ENCODE measurements around the gene POLD3.

POLD3 gene

GRCh38 chr11:74671520-74672196, 79.3 kb downstream of the POLD3 start:
- no peak overlapping the region for H3K4me2 ChIP-seq
- H3K9me3 ChIP-seq: no peaks in the 10 kb centered on the region
- H3K27ac ChIP-seq: no peak overlapping the region
- no peaks in the 10 kb centered on the region for H3K36me3 ChIP-seq
- no peaks in the 10 kb centered on the region for H3K4me1 ChIP-seq
- H3K9ac ChIP-seq: no peak overlapping the region
- no peak overlapping the region for H3K4me3 ChIP-seq
- no peaks in the 10 kb centered on the region for H3K27me3 ChIP-seq
- H4K20me1 ChIP-seq: no peaks in the 10 kb centered on the region
- no peak for TF ChIP-seq Cebpa-rat (IDR thresholded peaks at IDR 0.05)

GRCh38 chr11:74672332-74672955, 80.1 kb downstream of the POLD3 start:
- Histone ChIP-seq H3K9me3 (no peaks in the 10 kb centered on the region), H3K36me3 (no peaks in the 10 kb centered on the region), H3K27ac (no peak overlapping the region), H3K9ac (no peak overlapping the region), H3K4me3 (no peak overlapping the region), H3K4me1 (no peaks in the 10 kb centered on the region), H3K27me3 (no peaks in the 10 kb centered on the region), H4K20me1 (no peaks in the 10 kb centered on the region), H3K4me2 (no peak overlapping the region)
- TF ChIP-seq Cebpa-rat (IDR thresholded peaks at IDR 0.05): no peak

GRCh38 chr11:74672956-74673692, 80.7 kb downstream of the POLD3 start:
- no peak overlapping the region for H3K9ac ChIP-seq
- no peaks in the 10 kb centered on the region for H3K9me3 ChIP-seq
- H3K27ac ChIP-seq: no peak overlapping the region
- no peak overlapping the region for H3K4me3 ChIP-seq
- H3K27me3 ChIP-seq: no peaks in the 10 kb centered on the region
- H3K4me1 ChIP-seq: no peaks in the 10 kb centered on the region
- no peaks in the 10 kb centered on the region for H4K20me1 ChIP-seq
- no peaks in the 10 kb centered on the region for H3K36me3 ChIP-seq
- no peak for TF ChIP-seq Cebpa-rat (IDR thresholded peaks at IDR 0.05)
- H3K4me2 ChIP-seq: no peak overlapping the region

- TF ChIP-seq Cebpa-rat (IDR thresholded peaks at IDR 0.05): no peak
- H3K27me3 ChIP-seq: no peaks in the 10 kb centered on the region
Observed at GRCh38 chr11:74673693-74674360, 81.4 kb downstream of the POLD3 start.

GRCh38 chr11:74675761-74676160, 83.4 kb downstream of the POLD3 start:
- no peak overlapping the region for H3K4me3 ChIP-seq
- H3K27ac ChIP-seq: no peak overlapping the region
- TF ChIP-seq Cebpa-rat (IDR thresholded peaks at IDR 0.05): no peak
- no peaks in the 10 kb centered on the region for H3K36me3 ChIP-seq
- no peak overlapping the region for H3K4me2 ChIP-seq
- H3K9ac ChIP-seq: no peak overlapping the region
- no peaks in the 10 kb centered on the region for H3K4me1 ChIP-seq
- H3K27me3 ChIP-seq: no peaks in the 10 kb centered on the region
- H3K9me3 ChIP-seq: no peaks in the 10 kb centered on the region
- H4K20me1 ChIP-seq: no peaks in the 10 kb centered on the region

More at GRCh38 chr11:74673693-74674360, 81.4 kb downstream of the POLD3 start:
- H3K27ac ChIP-seq: no peak overlapping the region
- no peaks in the 10 kb centered on the region for H4K20me1 ChIP-seq
- no peaks in the 10 kb centered on the region for H3K9me3 ChIP-seq
- H3K4me3 ChIP-seq: no peak overlapping the region
- H3K36me3 ChIP-seq: no peaks in the 10 kb centered on the region
- H3K4me1 ChIP-seq: no peaks in the 10 kb centered on the region
- no peak overlapping the region for H3K9ac ChIP-seq
- no peak overlapping the region for H3K4me2 ChIP-seq

- Histone ChIP-seq H3K27me3 (no peaks in the 10 kb centered on the region), H3K36me3 (no peaks in the 10 kb centered on the region), H3K4me2 (no peak overlapping the region), H3K9me3 (no peaks in the 10 kb centered on the region), H4K20me1 (no peaks in the 10 kb centered on the region), H3K9ac (no peak overlapping the region), H3K27ac (no peak overlapping the region), H3K4me3 (no peak overlapping the region), H3K4me1 (no peaks in the 10 kb centered on the region)
- no peak for TF ChIP-seq Cebpa-rat (IDR thresholded peaks at IDR 0.05)
Observed at GRCh38 chr11:74676596-74676995, 84.2 kb downstream of the POLD3 start.

- no peak overlapping the region for H3K9ac ChIP-seq
- H3K4me2 ChIP-seq: no peak overlapping the region
- H3K36me3 ChIP-seq: no peaks in the 10 kb centered on the region
- no peak overlapping the region for H3K4me3 ChIP-seq
- H3K27me3 ChIP-seq: peaks cover 3% of the 10 kb centered on the region
- H3K4me1 ChIP-seq: no peaks in the 10 kb centered on the region
- TF ChIP-seq Cebpa-rat (IDR thresholded peaks at IDR 0.05): no peak
- H4K20me1 ChIP-seq: no peaks in the 10 kb centered on the region
- H3K27ac ChIP-seq: no peak overlapping the region
- no peaks in the 10 kb centered on the region for H3K9me3 ChIP-seq
Observed at GRCh38 chr11:74677131-74677530, 84.7 kb downstream of the POLD3 start.

GRCh38 chr11:74678041-74678440, 85.7 kb downstream of the POLD3 start:
- no peak overlapping the region for H3K4me3 ChIP-seq
- peaks cover 12% of the 10 kb centered on the region for H3K27me3 ChIP-seq
- H3K27ac ChIP-seq: no peak overlapping the region
- no peak for TF ChIP-seq Cebpa-rat (IDR thresholded peaks at IDR 0.05)
- no peak overlapping the region for H3K4me2 ChIP-seq
- H3K9me3 ChIP-seq: no peaks in the 10 kb centered on the region
- no peaks in the 10 kb centered on the region for H3K36me3 ChIP-seq
- H3K4me1 ChIP-seq: no peaks in the 10 kb centered on the region
- no peaks in the 10 kb centered on the region for H4K20me1 ChIP-seq
- no peak overlapping the region for H3K9ac ChIP-seq

- H3K36me3 ChIP-seq: no peaks in the 10 kb centered on the region
- no peaks in the 10 kb centered on the region for H4K20me1 ChIP-seq
- H3K27ac ChIP-seq: no peak overlapping the region
- H3K4me1 ChIP-seq: no peaks in the 10 kb centered on the region
- no peak for TF ChIP-seq Cebpa-rat (IDR thresholded peaks at IDR 0.05)
- no peak overlapping the region for H3K9ac ChIP-seq
- peaks cover 20% of the 10 kb centered on the region for H3K27me3 ChIP-seq
- no peaks in the 10 kb centered on the region for H3K9me3 ChIP-seq
- H3K4me3 ChIP-seq: no peak overlapping the region
- H3K4me2 ChIP-seq: no peak overlapping the region
Observed at GRCh38 chr11:74678591-74679512, 86.5 kb downstream of the POLD3 start.
